ENCODE measurements around the gene TAL1.

DNA sequence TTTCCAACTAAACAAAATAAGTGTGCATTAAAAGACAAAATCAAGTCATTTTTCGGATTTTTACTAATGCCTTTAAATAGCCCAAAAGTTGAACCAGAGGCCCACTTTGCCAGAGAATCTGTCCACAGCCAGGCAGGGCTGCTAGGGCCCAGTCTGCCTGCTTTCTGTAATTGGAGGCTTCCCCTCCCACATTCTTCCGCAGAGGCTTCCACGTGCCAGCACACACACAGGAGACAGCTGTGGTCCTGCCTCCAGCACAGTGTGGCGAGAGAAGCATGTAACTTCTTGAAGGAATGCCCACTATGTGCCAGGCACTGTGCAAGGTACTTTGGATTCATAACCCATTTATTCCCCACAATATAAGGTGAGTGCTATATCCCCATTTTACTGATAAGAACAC is 30.8 kb downstream of the TAL1 start:
- TF ChIP-seq, protein P1, sequence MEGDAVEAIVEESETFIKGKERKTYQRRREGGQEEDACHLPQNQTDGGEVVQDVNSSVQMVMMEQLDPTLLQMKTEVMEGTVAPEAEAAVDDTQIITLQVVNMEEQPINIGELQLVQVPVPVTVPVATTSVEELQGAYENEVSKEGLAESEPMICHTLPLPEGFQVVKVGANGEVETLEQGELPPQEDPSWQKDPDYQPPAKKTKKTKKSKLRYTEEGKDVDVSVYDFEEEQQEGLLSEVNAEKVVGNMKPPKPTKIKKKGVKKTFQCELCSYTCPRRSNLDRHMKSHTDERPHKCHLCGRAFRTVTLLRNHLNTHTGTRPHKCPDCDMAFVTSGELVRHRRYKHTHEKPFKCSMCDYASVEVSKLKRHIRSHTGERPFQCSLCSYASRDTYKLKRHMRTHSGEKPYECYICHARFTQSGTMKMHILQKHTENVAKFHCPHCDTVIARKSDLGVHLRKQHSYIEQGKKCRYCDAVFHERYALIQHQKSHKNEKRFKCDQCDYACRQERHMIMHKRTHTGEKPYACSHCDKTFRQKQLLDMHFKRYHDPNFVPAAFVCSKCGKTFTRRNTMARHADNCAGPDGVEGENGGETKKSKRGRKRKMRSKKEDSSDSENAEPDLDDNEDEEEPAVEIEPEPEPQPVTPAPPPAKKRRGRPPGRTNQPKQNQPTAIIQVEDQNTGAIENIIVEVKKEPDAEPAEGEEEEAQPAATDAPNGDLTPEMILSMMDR (IDR thresholded peaks at IDR 0.05) = no peak
- no peak for TF ChIP-seq EP300 (IDR thresholded peaks at IDR 0.05)
- TF ChIP-seq POLR2AphosphoS5 (IDR thresholded peaks at IDR 0.05) = no peak
- no peak for TF ChIP-seq POLR2A (IDR thresholded peaks at IDR 0.05)
